ENCODE measurements around the gene SLC16A7.

DNA sequence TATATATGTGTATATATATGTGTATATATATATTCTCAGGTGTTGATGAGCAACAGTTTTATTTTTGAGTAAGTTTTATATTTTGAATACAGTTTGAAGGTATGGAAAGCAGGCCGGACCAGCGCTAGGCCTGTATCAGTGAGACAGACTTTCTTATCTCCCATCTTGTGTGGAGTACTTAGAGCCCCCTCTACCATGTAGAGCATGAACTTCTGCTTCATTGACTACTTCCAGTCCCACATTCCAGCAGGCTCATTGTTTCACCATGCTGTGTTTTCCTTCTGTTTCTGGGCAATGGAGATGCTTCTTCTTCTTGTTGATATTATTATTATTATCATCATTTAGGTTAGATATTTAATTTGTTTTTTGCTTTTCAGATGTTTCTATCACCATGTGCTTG, 76.4 kb downstream of the SLC16A7 start:
- TF ChIP-seq EZH2 (IDR thresholded peaks at IDR 0.05) = no peak
- no peak for TF ChIP-seq EZH2phosphoT487 (IDR thresholded peaks at IDR 0.05)
